Hepatocyte (in vitro differentiated cells): ENCODE data around the gene CHST15. TPM values are rescaled to one million over a fixed set of nuclear protein-coding genes. Genes with fewer than 3 reads are reported as not detected.

ENCODE experiments used
- DNase-seq: peaks from one replicate; pipeline ENCODE4 v3.0.0-alpha.2; 2016; ENCODE audit warnings: low spot score
- H2AFZ ChIP-seq: fragments of 200-600 bp; sonication (generic); 2 replicates; pipeline ENCODE4 v1.6.0; 2016; ENCODE audit warnings: antibody characterized with exemption, mild to moderate bottlenecking
- H3K27ac ChIP-seq: fragments of 200-600 bp; sonication (generic); 2 replicates; pipeline ENCODE4 v1.5.1; 2016; ENCODE audit warnings: mild to moderate bottlenecking
- H3K27me3 ChIP-seq: fragments of 200-600 bp; sonication (generic); 2 replicates; pipeline ENCODE4 v1.6.1; 2016
- H3K36me3 ChIP-seq: fragments of 200-600 bp; sonication (generic); replicated peaks from 2 replicates; pipeline ENCODE4 v1.5.1; 2016; ENCODE audit warnings: low read depth; ENCODE audit not compliant: insufficient read depth
- H3K4me1 ChIP-seq: fragments of 200-600 bp; sonication (generic); 2 replicates; pipeline ENCODE4 v1.5.1; 2016; ENCODE audit warnings: mild to moderate bottlenecking, moderate library complexity; ENCODE audit not compliant: insufficient read depth
- H3K4me2 ChIP-seq: fragments of 200-600 bp; sonication (generic); 2 replicates; pipeline ENCODE4 v1.6.0; 2016
- H3K4me3 ChIP-seq: fragments of 200-600 bp; sonication (generic); 2 replicates; pipeline ENCODE4 v1.5.1; 2016; ENCODE audit warnings: mild to moderate bottlenecking
- H3K79me2 ChIP-seq: fragments of 200-600 bp; sonication (generic); 2 replicates; pipeline ENCODE4 v1.6.0; 2017; ENCODE audit warnings: mild to moderate bottlenecking
- H3K9me2 ChIP-seq: fragments of 200-600 bp; sonication (generic); replicated peaks from 2 replicates; pipeline ENCODE4 v1.6.0; 2017; ENCODE audit warnings: mild to moderate bottlenecking; ENCODE audit not compliant: insufficient read depth
- H3K9me3 ChIP-seq: fragments of 200-600 bp; sonication (generic); 2 replicates; pipeline ENCODE4 v1.5.1; 2016; ENCODE audit warnings: low read depth, mild to moderate bottlenecking
- H4K20me1 ChIP-seq: fragments of 200-600 bp; sonication (generic); 2 replicates; pipeline ENCODE4 v1.6.0; 2016; ENCODE audit warnings: mild to moderate bottlenecking; ENCODE audit not compliant: insufficient read depth, poor library complexity, severe bottlenecking
- EZH2 ChIP-seq: fragments of 200-600 bp; sonication (generic); IDR thresholded peaks from 2 replicates; pipeline ENCODE4 v1.6.1; 2016; ENCODE audit warnings: antibody characterized with exemption, mild to moderate bottlenecking, borderline replicate concordance
- EZH2phosphoT487 ChIP-seq: fragments of 200-600 bp; sonication (generic); IDR thresholded peaks from one replicate; pipeline ENCODE4 v1.6.1; 2018; ENCODE audit warnings: antibody characterized with exemption, mild to moderate bottlenecking, low read depth, moderate library complexity; ENCODE audit not compliant: unreplicated experiment, severe bottlenecking
- WGBS: methylation state at CpG from one replicate; pipeline ENCODE4 v1.1.6; 2016; ENCODE audit warnings: low lambda C conversion rate; ENCODE audit errors: missing lambda C conversion rate; 5-methylcytosine and 5-hydroxymethylcytosine counted together
- polyA plus RNA-seq: library from polyadenylated mRNA; unstranded; fragments of >200 nt; fragmentation: Nextera tagmentation; extraction: Ambion mirVana; gene quantifications from 2 replicates; pipeline ENCODE4 v1.2.1, GENCODE V29; 2016
- total RNA-seq: library from RNA; depleted of rRNA; stranded (reverse); fragments of >200 nt; gene quantifications from 2 replicates; pipeline ENCODE4 v1.2.3, GENCODE V29; 2014
- TF ChIP-seq, protein P1 (sequence below): fragments of 200-600 bp; sonication (generic); IDR thresholded peaks from 2 replicates; pipeline ENCODE4 v1.5.1; 2016; ENCODE audit warnings: antibody characterized with exemption, mild to moderate bottlenecking; ENCODE audit not compliant: poor library complexity

Gene CHST15
- total and polyA plus RNA-seq, 2 experiments from 2014 or later = 3.9 to 4.5 TPM

DNA sequence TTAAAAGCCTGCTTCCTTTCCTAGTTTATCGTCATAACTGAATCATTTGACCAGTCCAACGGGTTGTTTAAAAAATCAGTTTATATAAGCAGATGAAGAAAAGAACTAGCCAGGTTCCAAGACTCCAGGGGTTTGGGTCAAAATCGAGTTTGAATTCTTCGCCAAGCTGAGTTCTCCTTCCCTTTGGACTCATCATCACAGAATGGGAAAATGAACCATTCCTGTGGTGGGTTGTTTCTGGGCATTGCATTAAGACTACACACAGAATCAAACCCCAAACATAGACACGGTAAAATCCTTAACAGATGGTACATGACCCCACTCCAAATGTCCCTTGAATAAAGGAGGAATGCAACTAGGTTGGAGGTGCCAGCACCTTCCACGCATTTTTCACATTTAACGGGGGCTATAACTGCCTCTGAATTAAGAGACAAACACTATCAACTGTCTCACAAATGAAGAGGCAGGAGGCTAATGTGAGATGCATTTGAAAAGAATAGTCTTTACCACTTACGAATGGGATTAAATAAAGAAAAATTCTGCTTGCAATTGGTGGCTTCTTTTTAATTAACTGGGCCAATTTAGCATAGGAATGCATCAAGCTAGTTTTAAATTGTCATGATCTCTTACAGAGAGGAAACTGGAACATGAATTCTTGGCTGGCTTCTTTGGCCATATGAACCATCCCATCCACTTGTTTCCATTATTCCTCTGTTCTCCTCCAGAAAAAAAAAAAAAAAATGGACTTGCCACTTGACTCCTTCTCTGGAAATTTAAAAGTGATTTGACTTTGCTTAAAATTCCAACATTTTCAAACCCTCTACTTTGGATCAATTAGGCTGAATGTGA, 61.1 kb downstream of the CHST15 start:
- Histone ChIP-seq H3K27ac (no peak overlapping the region), H3K79me2 (no peaks in the 10 kb centered on the region), H3K27me3 (no peaks in the 10 kb centered on the region), H4K20me1 (no peaks in the 10 kb centered on the region), H2AFZ (no peak overlapping the region), H3K9me3 (no peaks in the 10 kb centered on the region), H3K4me3 (no peak overlapping the region), H3K4me2 (no peak overlapping the region), H3K9me2 (no peaks in the 10 kb centered on the region), H3K36me3 (no peaks in the 10 kb centered on the region), H3K4me1 (peaks cover 4% of the 10 kb centered on the region)
- no peak for TF ChIP-seq EZH2
- TF ChIP-seq, protein P1, sequence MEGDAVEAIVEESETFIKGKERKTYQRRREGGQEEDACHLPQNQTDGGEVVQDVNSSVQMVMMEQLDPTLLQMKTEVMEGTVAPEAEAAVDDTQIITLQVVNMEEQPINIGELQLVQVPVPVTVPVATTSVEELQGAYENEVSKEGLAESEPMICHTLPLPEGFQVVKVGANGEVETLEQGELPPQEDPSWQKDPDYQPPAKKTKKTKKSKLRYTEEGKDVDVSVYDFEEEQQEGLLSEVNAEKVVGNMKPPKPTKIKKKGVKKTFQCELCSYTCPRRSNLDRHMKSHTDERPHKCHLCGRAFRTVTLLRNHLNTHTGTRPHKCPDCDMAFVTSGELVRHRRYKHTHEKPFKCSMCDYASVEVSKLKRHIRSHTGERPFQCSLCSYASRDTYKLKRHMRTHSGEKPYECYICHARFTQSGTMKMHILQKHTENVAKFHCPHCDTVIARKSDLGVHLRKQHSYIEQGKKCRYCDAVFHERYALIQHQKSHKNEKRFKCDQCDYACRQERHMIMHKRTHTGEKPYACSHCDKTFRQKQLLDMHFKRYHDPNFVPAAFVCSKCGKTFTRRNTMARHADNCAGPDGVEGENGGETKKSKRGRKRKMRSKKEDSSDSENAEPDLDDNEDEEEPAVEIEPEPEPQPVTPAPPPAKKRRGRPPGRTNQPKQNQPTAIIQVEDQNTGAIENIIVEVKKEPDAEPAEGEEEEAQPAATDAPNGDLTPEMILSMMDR = no peak
- no peak for TF ChIP-seq EZH2phosphoT487
- no peak for DNase-seq
- WGBS = 83% methylated on average over 8 of the region's 8 CpGs

DNA sequence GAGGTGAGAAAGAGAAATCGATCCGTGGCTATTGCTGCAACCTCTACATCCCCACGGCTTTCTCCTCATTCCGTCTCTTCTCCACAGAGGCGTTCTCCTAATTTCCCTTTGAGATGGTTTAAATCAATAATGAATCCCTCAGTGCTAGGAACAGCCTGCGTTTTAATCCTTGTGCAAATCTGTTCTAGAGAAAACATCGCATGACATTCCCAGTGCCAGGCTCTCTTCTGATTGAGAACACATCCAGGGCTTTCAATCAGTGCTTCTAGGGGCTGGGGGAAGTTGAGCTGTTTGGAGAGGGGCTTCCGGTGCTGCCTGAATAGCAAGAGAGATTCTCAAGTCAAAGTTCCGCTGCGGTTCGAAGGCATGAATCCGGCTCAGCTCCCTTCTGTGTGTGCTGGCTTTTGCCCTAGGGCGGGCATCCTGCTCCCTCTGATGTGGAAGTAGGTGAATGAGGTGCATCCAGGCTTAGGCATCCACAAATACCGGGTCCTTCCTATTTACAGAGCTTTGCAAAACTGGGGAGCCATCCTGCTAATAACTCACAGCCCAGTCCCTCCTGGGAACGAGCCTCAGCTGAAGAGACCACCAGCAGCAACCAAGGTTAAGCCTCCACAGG, 62.8 kb downstream of the CHST15 start:
- Histone ChIP-seq H3K9me2 (no peaks in the 10 kb centered on the region), H3K9me3 (no peaks in the 10 kb centered on the region), H4K20me1 (no peaks in the 10 kb centered on the region), H2AFZ (no peak overlapping the region), H3K36me3 (no peaks in the 10 kb centered on the region), H3K4me2 (no peak overlapping the region), H3K27ac (no peak overlapping the region), H3K79me2 (no peaks in the 10 kb centered on the region), H3K4me3 (no peak overlapping the region), H3K4me1 (no peaks in the 10 kb centered on the region), H3K27me3 (no peaks in the 10 kb centered on the region)
- 90% methylated on average over 15 of the region's 15 CpGs for WGBS
- TF ChIP-seq EZH2phosphoT487 (no peak), EZH2 (no peak)
- TF ChIP-seq, protein P1 = no peak
- no peak for DNase-seq

DNA sequence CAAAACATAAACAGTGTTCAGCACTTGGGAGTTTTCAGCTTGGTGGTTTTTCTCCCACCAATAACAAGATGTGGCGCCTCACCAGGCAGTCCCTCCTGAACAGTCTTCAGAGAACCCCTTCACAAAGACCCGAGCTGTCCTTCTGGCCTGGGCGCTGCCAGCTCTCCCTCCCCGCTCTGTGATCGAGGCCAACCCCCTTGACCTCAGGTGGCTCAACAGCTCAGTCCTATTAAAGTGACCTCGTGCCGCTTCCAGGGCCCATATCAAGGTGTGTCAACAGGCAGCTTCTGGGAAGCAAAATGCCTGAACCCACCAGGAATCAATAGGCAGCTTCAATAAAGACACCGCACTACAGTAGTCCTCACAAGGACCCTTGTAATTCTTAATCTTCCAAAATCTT, 63.3 kb downstream of the CHST15 start:
- H3K36me3 ChIP-seq = no peaks in the 10 kb centered on the region
- H3K4me1 ChIP-seq = no peaks in the 10 kb centered on the region
- no peaks in the 10 kb centered on the region for H3K27me3 ChIP-seq
- no peak for DNase-seq
- H3K9me3 ChIP-seq = no peaks in the 10 kb centered on the region
- TF ChIP-seq, protein P1 = no peak
- TF ChIP-seq EZH2phosphoT487 = no peak
- no peak for TF ChIP-seq EZH2
- H3K79me2 ChIP-seq = no peaks in the 10 kb centered on the region
- WGBS = 82% methylated on average over 8 of the region's 8 CpGs
- H3K9me2 ChIP-seq = no peaks in the 10 kb centered on the region
- H4K20me1 ChIP-seq = no peaks in the 10 kb centered on the region
- no peak overlapping the region for H3K4me2 ChIP-seq
- no peak overlapping the region for H3K4me3 ChIP-seq
- H2AFZ ChIP-seq = no peak overlapping the region
- H3K27ac ChIP-seq = no peak overlapping the region
